Measurements from ENCODE around the gene CD59. TPM values are rescaled to one million over a fixed set of nuclear protein-coding genes. Genes with fewer than 3 reads are reported as not detected.

The CD59 gene
- total RNA-seq, 3 donors from 2014 or later (not counting 1 experiment from before 2014, with no cell fraction given): 25.0 to 29.4 (median 26.4) TPM

GRCh38 chr11:33751878-33752277 lies 15.7 kb upstream of the CD59 start:
- no peaks in the 10 kb centered on the region for H3K27me3 Mint-ChIP-seq (ENCODE audit: low read depth in 2 of 2)
- intact Hi-C loops (cut with micrococcal nuclease): no loop called here
- no peak overlapping the region for H3K27ac Mint-ChIP-seq
- Histone ChIP-seq H3K4me3 (ENCODE audit: low read length) (no peak overlapping the region), H3K4me1 (ENCODE audit: control insufficient read depth, insufficient read depth, low read length) (no peaks in the 10 kb centered on the region), H3K36me3 (ENCODE audit: control insufficient read depth, insufficient read depth, low read length) (peaks cover 89% of the 10 kb centered on the region), H3K27ac (ENCODE audit: low read length) (no peak overlapping the region), H3K27me3 (ENCODE audit: control insufficient read depth, insufficient read depth, low read length) (no peaks in the 10 kb centered on the region), H3K9me3 (ENCODE audit: control insufficient read depth, insufficient read depth, low read length) (no peaks in the 10 kb centered on the region)
- H3K4me1 Mint-ChIP-seq: no peaks in the 10 kb centered on the region
- no peak overlapping the region for H3K4me3 Mint-ChIP-seq
- no peak for TF ChIP-seq CTCF (IDR thresholded peaks at IDR 0.05)
- ATAC-seq: no peak
- no peak for DNase-seq
- peaks cover 3% of the 10 kb centered on the region for H3K36me3 Mint-ChIP-seq
- 98% methylated on average over 3 of the region's 3 CpGs for WGBS (ENCODE audit: insufficient coverage)
- H3K9me3 Mint-ChIP-seq: no peaks in the 10 kb centered on the region

- intact Hi-C loops (cut with micrococcal nuclease): no loop called here
- Histone ChIP-seq H3K9me3 (ENCODE audit: control insufficient read depth, insufficient read depth, low read length) (no peaks in the 10 kb centered on the region), H3K4me3 (ENCODE audit: low read length) (no peak overlapping the region), H3K27me3 (ENCODE audit: control insufficient read depth, insufficient read depth, low read length) (no peaks in the 10 kb centered on the region), H3K4me1 (ENCODE audit: control insufficient read depth, insufficient read depth, low read length) (no peaks in the 10 kb centered on the region), H3K27ac (ENCODE audit: low read length) (no peak overlapping the region), H3K36me3 (ENCODE audit: control insufficient read depth, insufficient read depth, low read length) (peaks cover 75% of the 10 kb centered on the region)
- no peaks in the 10 kb centered on the region for H3K9me3 Mint-ChIP-seq
- H3K4me3 Mint-ChIP-seq: no peak overlapping the region
- no peaks in the 10 kb centered on the region for H3K27me3 Mint-ChIP-seq (ENCODE audit: low read depth in 2 of 2)
- no peak overlapping the region for H3K27ac Mint-ChIP-seq
- TF ChIP-seq CTCF (IDR thresholded peaks at IDR 0.05): no peak
- no peaks in the 10 kb centered on the region for H3K4me1 Mint-ChIP-seq
- 100% methylated on average over 1 of the region's 2 CpGs for WGBS (ENCODE audit: insufficient coverage)
- DNase-seq (no peak), ATAC-seq (no peak)
- H3K36me3 Mint-ChIP-seq: peaks cover 19% of the 10 kb centered on the region
Measured at GRCh38 chr11:33747979-33748378, 11.8 kb upstream of the CD59 start.

- Mint-ChIP-seq H3K27me3 (ENCODE audit: low read depth in 2 of 2) (no peaks in the 10 kb centered on the region), H3K4me3 (no peak overlapping the region), H3K9me3 (no peaks in the 10 kb centered on the region), H3K27ac (peak overlapping the region in 1 of 2 donors; percentile 39), H3K36me3 (peaks cover 19% of the 10 kb centered on the region), H3K4me1 (no peaks in the 10 kb centered on the region)
- intact Hi-C loops (cut with micrococcal nuclease): no loop called here
- TF ChIP-seq CTCF (IDR thresholded peaks at IDR 0.05): no peak
- no peaks in the 10 kb centered on the region for H3K4me1 ChIP-seq (ENCODE audit: control insufficient read depth, insufficient read depth, low read length)
- no peaks in the 10 kb centered on the region for H3K27me3 ChIP-seq (ENCODE audit: control insufficient read depth, insufficient read depth, low read length)
- no peaks in the 10 kb centered on the region for H3K9me3 ChIP-seq (ENCODE audit: control insufficient read depth, insufficient read depth, low read length)
- ATAC-seq: no peak
- no peak overlapping the region for H3K4me3 ChIP-seq (ENCODE audit: low read length)
- H3K27ac ChIP-seq (ENCODE audit: low read length): no peak overlapping the region
- H3K36me3 ChIP-seq (ENCODE audit: control insufficient read depth, insufficient read depth, low read length): peaks cover 36% of the 10 kb centered on the region
- WGBS (ENCODE audit: insufficient coverage): 97% methylated on average over 5 of the region's 5 CpGs
- no peak for DNase-seq
Measured at GRCh38 chr11:33743291-33743690, 7.1 kb upstream of the CD59 start.

- Mint-ChIP-seq H3K36me3 (peaks cover 19% of the 10 kb centered on the region), H3K4me1 (no peaks in the 10 kb centered on the region), H3K4me3 (no peak overlapping the region), H3K27me3 (ENCODE audit: low read depth in 2 of 2) (no peaks in the 10 kb centered on the region), H3K27ac (no peak overlapping the region), H3K9me3 (no peaks in the 10 kb centered on the region)
- ATAC-seq: peak in 2 of 3 donors; percentile 66 to 67
- H3K27me3 ChIP-seq (ENCODE audit: control insufficient read depth, insufficient read depth, low read length): no peaks in the 10 kb centered on the region
- DNase-seq: peak in 1 of 2 donors; percentile 53
- H3K9me3 ChIP-seq (ENCODE audit: control insufficient read depth, insufficient read depth, low read length): no peaks in the 10 kb centered on the region
- no peak overlapping the region for H3K27ac ChIP-seq (ENCODE audit: low read length)
- whole genome bisulfite sequencing (ENCODE audit: insufficient coverage): 100% methylated on average over 2 of the region's 3 CpGs
- no peaks in the 10 kb centered on the region for H3K4me1 ChIP-seq (ENCODE audit: control insufficient read depth, insufficient read depth, low read length)
- H3K4me3 ChIP-seq (ENCODE audit: low read length): no peak overlapping the region
- peaks cover 28% of the 10 kb centered on the region for H3K36me3 ChIP-seq (ENCODE audit: control insufficient read depth, insufficient read depth, low read length)
- peak; percentile 55 for TF ChIP-seq CTCF (IDR thresholded peaks at IDR 0.05)
- intact Hi-C loops (cut with micrococcal nuclease): loop anchor here (1.0 kb wide), 2 partner anchors 26 to 199 kb away; no protein-coding TSS in a partner anchor
Measured at GRCh38 chr11:33742249-33742851, 6.1 kb upstream of the CD59 start.
